ENCODE measurements around the gene SMYD5.
"Not testable (repeated sequence)": the region's sequence is repeated elsewhere in the genome, so short reads cannot be mapped to it uniquely, and the experiment has no call there.

The SMYD5 gene

DNA sequence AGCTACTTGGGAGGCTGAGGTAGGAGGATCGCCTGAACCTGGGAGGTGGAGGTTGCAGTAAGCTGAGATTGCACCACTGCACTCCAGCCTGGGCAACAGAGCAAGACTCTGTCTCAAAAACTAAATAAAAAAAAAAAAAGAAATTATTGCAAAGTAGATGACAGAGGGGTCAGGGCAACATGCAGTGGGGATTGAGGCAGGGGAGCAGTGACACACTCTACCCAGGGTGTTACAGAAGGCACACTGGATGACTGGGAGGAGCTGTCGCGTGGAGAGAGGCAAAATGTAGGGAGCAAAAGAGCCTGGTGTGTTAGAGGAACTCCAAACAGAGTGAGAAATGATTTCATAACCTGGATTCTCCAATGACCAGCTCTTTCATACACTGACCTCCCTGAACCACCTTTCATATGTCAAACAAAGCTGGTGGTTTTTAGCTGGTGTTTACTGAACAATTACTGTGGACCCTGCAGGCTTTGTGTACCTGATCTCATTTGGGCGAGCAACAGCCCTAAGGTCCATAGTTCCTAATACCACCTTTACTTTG is 48.1 kb downstream of the SMYD5 start:
- no peak for DNase-seq

DNA sequence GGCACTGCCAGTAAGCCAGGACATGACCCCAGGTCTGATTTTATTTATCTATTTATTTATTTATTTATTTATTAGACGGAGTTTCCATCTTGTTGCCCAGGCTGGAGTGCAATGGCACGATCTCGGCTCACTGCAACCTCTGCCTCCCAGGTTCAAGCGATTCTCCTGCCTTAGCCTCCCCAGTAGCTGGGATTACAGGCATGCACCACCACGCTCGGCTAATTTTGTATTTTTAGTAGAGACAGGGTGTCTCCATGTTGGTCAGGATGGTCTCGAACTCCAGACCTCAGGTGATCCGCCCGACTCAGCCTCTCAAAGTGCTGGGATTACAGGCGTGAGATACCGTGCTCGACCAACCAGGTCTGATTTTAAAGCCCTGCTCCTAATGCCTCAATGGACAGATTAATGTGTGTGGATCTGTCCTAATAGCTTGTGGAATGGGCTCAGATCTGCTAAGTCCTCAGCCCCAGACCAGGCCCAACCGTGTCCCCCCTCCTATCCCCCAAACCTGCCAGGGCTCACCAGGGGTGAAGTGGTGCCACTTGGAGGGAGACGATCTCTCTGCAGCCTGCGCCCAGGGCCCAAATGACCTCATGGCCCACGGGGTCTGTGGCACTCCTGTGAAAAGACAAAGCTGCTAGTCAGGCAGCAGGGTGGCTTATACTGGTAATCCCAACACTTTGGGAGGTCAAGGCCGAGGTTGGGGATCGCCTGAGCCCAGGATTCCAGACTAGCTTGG is 48.8 kb downstream of the SMYD5 start:
- DNase-seq = not testable (repeated sequence)

DNA sequence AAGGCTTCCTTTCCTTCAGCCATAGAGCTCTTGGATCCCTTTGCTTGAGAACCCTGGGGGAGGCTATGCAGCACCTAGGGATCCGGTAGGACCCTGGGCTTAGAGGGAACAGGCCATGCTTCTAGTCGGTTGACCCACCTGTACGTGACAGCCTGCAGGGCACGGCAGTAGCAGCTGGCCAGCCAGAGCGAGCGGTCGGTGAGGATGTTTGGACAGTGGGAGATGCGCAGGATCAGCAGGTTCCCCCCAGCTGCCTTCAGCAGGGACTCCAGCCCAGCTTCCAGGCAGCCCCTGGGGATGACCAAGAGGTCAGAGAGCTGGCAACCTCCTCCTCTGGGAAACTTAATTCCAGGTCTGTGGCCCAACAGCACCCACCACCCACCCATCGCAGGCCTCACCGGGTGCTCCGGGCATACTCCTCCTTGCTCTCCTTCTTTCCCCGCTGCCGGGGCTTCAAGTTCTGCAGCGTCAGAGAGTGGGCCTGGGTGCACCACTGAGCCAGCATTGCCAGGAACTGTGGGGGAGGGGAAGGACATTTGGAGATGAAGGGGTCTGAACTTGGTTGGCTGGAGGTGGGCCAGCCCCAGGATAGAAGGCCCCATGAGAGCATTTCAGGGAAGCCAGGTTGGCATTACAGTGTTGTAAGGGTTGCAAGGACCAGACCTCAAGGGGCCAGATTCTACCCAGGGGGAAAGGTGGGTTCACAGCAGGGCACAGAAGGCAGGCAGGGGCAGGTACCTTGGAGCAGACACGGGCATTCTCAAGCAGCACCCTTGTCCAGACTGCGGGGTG is 49.7 kb downstream of the SMYD5 start:
- DNase-seq = no peak

DNA sequence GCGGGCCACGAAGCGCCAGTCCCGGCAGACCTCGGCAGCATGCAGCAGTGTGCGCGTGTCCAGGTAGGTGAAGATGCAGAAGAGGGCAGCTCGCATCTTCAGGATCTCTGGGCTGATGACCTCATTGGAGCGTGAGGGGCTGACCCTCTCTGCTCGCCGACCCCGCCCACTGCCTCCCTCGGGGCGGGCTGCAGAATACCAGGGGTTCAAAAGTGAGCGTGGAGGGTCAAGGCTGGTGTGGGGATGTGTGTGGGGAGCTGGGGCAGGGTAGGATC is 50.2 kb downstream of the SMYD5 start:
- no peak for DNase-seq

DNA sequence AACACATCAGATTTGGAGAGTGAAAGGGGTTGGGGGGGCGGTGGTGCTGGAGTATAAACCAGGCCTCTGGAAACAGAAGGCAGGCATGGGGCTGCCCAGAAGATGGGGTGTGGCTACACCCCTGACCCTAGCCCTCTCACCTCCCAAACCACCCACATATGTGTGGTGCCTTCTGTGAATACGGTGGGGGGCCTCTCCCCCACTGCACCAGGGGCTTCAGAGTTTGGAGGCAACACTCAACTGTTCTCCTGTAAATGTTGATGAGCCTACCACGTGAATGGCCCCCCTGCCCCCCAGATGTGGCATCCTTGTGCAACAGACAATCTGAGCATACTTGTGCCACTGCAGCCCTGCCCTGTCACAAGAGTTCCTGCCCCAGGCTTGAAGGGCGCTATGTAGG is 50.7 kb downstream of the SMYD5 start:
- DNase-seq = no peak

DNA sequence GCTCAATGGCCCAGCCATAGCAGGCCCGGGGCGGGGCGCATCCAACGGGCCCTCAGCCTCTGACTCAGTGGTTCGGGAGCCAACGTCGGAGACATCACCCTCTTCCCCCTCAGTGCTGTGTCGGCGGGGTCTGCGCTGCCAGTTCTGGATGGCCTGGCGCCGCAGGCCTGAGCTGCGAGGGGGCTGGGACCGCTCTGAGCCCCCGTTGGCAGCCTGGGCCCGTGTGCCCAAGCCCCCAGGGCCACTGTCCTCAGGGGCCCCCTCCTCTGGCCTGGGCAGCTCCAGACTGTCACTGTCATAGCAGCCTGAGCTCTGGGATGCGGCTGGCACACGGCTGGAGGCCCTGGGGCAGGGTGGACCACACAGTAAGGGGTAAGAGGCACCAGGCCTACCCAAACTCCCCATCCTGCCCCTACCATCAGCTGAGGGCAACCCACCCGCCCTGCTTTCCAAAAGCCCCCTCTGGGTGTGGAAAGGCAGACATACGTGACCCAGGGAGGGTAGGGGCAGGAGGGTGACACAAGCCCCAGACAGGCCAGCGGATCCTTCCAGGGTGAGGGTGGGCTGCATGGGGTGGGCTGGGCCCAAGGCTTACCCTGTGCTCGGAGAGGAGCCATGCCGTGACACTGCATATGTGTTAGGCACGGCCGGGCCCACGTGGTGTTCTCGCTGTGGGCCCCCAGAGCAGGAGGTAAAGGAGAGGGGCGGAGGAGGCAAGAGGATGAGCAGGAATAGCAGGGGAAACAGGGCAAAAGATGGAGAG is 51.4 kb downstream of the SMYD5 start:
- DNase-seq = no peak

DNA sequence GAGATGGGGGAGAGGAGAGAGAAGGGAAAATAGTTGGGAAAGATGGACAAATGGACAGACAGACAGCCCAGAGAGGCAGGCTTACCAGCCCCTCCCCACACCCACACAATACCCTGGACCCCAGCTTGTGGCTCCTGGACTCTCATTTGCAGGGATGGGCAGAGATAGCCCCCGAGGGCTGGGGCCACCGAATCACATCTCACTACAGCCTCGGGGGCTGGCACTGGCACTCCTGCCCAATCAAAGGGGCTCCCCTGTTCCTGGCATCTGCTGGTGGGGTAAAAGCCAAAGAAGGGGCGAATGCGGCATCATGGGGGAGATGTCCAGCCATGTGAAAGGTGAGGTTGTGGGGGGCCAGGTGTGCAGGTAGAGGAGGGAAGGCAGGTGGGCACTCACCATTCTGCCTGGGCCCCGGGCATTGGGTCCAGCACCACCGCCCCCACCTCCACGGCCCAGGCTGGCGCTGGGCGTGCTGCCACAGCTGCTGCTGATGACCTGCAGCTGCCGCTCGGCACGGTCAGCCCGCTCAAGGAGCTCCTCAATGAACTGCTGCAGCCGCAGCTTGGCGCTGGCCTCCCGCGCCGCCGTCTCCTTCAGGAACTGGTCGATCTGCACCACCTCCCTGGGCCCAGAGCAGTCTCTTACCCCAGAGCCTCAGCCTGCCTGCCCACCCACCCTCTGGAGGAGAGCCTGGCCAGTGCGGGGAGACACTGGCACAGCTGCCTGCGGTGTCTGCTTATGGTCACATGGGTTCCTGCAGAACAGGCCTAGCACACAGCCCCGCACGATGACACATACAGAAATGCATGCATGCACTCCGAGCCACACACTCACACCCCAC is 52.2 kb downstream of the SMYD5 start:
- peak; percentile 54 to 81 for DNase-seq

DNA sequence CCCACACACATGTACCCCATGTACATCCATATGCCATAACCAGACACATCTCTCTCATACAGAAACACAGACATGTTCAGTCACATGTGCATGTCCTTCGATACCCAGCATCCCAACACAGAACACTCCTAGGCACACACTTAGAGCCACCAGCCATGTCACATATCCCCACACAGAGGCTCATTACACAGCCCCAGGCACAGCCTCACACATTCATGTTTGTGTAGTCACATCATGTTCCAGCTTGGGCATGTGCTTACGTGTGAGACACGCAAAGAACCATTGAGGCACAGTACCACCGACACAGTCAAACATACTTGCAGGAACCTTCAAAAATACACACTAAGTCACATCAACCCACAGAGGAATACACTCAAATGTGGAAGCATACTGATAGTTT is 53.0 kb downstream of the SMYD5 start:
- DNase-seq = no peak

DNA sequence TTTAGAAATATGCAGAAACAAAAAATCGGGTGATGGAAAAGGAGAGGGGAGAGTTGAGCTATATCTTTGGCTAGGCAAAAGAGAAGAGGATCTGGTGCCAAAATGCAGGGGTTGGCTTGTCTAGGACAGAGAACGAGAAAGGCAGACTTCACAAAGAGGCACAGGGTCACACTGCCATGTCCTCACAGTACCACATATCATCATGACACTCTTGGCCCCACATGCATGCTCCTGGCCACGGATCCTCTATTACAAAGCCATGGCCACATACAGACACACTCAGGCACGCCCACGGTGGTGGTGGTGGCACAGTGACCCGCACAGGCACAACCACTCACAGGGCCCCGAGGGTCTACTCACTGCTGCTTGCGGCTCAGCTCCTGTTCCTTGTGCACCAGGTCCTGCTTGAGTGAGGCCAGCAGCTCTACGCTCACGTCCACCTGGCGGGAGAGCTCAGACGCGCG is 54.4 kb downstream of the SMYD5 start:
- DNase-seq = peak in 1 of 2 experiments; percentile 61

DNA sequence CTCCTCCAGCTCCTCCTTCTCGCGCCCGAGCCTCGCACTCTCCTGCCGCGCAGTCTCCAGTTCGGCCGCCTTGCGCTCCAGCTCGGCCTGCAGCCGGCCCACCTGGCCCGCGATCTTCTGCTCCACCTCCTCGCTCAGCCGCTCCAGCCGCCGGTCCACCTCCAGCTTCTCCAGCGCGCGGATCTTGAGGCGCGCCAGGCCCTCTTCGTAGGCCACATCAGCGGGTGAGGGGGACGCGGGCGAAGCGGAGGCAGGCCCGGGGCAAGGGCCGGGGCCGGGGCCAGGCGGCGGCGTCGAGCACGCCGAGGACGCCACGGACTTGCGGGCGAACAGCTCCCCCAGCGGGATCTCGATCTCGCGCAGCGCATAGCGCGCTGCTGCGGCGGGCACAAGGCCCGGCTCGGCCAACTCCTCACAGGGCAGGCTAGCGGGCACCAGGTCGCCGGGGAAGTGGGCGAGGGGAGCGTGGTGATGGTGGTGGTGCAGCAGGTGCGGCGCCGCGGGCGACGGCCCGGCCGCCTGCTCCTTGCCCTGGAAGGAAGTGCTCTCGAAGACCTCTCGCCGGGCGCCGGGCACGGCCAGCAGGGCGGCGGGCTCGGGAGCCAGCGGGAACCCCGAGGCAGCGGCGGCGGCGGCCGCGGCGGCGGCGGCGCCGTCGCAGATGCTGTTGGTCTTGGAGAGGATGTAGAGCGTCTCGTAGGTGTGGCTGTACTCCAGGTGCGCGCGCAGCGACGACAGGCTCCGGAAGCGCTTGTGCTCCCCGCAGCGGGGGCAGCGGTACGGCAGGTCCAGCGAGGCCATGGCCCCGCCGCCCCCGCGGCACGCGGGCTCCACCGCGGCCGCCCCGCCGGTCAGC is 55.0 kb downstream of the SMYD5 start:
- peak; percentile 71 to 89 for DNase-seq

DNA sequence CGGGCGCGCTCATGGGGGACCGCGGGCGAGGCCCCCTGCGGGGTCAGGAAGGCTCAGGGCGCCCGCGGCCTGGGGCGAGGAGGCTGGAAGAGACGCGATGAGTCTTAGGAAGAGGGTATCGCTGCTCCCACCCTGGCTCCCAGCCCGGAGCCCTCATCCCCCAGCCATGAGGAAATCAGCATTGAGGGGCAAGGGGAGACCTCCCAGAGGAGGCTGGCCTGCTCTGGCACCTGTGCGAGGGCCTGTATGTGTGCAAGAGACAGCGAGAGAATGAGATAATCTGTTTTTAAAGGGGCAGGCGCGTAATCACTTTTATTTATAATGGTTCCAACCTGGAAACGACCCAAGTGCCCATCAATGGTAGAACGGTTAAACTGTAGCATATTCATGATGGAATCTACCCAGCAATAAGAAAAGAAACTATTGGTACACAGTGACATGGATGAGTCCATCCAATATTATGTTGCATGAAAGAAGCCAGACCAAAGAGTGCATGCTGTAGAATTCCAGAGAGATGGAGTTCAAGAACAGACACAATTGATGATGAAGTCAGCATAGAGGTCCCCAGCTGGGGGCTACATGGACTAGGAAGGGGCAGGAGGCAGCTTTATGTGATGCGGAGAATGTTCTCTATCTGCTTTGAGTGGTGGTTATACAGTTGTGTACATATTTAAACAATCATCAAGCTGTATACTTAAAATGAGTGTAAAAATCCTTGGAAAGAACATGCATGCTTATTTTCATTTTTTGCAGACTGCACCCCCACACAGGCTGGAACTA is 55.8 kb downstream of the SMYD5 start:
- DNase-seq = peak in 1 of 2 experiments; percentile 42

DNA sequence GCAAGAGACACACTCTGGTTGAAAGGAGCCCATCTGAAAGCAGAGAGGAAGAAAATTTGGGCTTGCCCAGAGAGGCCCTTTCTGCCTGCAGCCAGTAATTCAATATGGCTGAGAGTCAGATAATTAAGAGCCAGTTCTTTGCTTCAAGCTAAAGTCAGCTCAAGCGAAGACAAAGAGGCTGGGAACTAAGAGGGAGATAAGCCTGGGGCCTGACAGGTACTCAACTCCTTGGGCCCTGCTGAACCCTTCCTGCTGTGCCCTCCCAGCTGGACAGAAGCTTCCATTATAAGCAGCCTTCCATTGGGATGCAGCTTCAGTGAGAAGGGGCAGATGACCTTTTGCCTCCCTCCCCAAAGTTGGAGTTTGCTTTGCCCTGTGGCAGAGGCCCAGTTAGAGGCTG is 58.2 kb downstream of the SMYD5 start:
- no peak for DNase-seq
